ENCODE data around the gene PGC.

GRCh38 chr6:41707565-41708200 is 39.5 kb downstream of the PGC start:
- no peak for TF ChIP-seq CTCF (conservative IDR thresholded peaks at IDR 0.05)
- TF ChIP-seq ZFX (IDR thresholded peaks at IDR 0.05), result no peak
